Right cardiac atrium (tissue), 5 donors: ENCODE results near the gene WDR11. TPM values are rescaled to one million over a fixed set of nuclear protein-coding genes. Genes with fewer than 3 reads are reported as not detected.

Source experiments
- ATAC-seq, 2 donors: fragments of 200-7000 bp; cut with Tn5 transposase; one replicate each; pipeline versions ENCODE4 v1.8.0 to v1.9.1; 2020; ENCODE audit warnings: moderate library complexity in 2 of 2, mild to moderate bottlenecking in 1 of 2
- DNase-seq, 3 donors: peaks; one replicate each; pipeline ENCODE4 v3.0.0-alpha.2; 2020
- H3K27ac ChIP-seq: one replicate; pipeline ENCODE4 v1.5.1; 2013; ENCODE audit warnings: mild to moderate bottlenecking, low read length, control low read depth, moderate library complexity
- H3K27me3 ChIP-seq: one replicate; pipeline ENCODE4 v1.6.1; 2013; ENCODE audit not compliant: control insufficient read depth, insufficient read depth
- H3K4me1 ChIP-seq: one replicate; pipeline ENCODE4 v1.6.1; 2013; ENCODE audit warnings: low read length; ENCODE audit not compliant: control insufficient read depth, insufficient read depth
- H3K4me3 ChIP-seq: one replicate; pipeline ENCODE4 v1.5.1; 2013; ENCODE audit warnings: low read length, control low read depth
- H3K9me3 ChIP-seq: one replicate; pipeline ENCODE4 v1.6.1; 2013; ENCODE audit warnings: low read length; ENCODE audit not compliant: control insufficient read depth
- WGBS: extraction: QIAGEN DNeasy Blood & Tissue Kit; methylation state at CpG from one replicate; pipeline ENCODE4 v1.1.7; 2013; 5-methylcytosine and 5-hydroxymethylcytosine counted together
- intact Hi-C, 4 donors: fragments of 100-400 bp; cut with DNase I; formaldehyde crosslinking; loops; one replicate each; pipeline versions ENCODE4 v1.11.0 to v1.14.0; 2022 to 2023
- polyA plus RNA-seq: library from polyadenylated mRNA; stranded (reverse); fragments of 200-250 nt; gene quantifications from one replicate; pipeline ENCODE4 v1.2.3, GENCODE V29; 2013
- total RNA-seq, 4 donors: library from RNA; stranded (reverse); fragmentation: NEBNext Ultra II Directional; extraction: Animal tissue kit (Norgen Biotek cat#: 25700); gene quantifications; one replicate each; pipeline ENCODE4 v1.2.1, GENCODE V29; 2021
- donor health status: healthy with polysubstance abuse.
- donor health status: DM: no; HTN: yes; CAD: no.
- donor health status: DM: no; HTN: no; CAD: no.
- donor health status: DM: no; HTN: yes; CAD: no; lungs with severe emphysema.
- donor health status: DM: yes; HTN: yes; CAD: no.

Gene WDR11
- total and polyA plus RNA-seq, 5 donors = 10.2 to 21.9 (median 16.7) TPM

DNA sequence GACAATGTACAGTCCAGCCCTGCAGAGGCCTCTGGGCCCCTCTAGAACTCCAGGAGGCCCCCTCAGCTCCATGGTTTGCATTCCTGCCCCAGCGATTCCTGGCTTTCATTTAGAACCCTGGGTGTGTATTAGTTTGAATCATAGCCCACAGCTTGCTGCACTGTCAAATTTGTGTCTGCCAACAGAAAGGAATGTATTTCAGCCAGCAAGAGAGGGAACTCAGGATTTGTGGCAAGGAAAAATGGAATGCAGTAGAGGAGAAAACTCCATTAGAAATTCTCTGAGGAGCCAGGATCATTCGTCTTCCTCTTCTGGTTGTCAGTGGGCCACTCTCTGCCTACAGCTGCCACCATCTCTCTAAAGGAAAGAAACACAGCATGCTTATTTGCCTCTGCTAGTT is 27.9 kb upstream of the WDR11 start:
- intact Hi-C loops = no loop called here
- Histone ChIP-seq H3K4me3 (no peak overlapping the region), H3K9me3 (no peaks in the 10 kb centered on the region), H3K4me1 (no peaks in the 10 kb centered on the region), H3K27me3 (no peaks in the 10 kb centered on the region), H3K27ac (no peak overlapping the region)
- ATAC-seq = no peak
- no peak for DNase-seq
- 51% methylated on average over 2 of the region's 2 CpGs for WGBS

GRCh38 chr10:120824881-120825309 is 26.3 kb upstream of the WDR11 start:
- no peak for ATAC-seq
- WGBS = 44% methylated on average over 9 of the region's 9 CpGs
- Histone ChIP-seq H3K4me1 (no peaks in the 10 kb centered on the region), H3K9me3 (no peaks in the 10 kb centered on the region), H3K4me3 (no peak overlapping the region), H3K27ac (no peak overlapping the region), H3K27me3 (no peaks in the 10 kb centered on the region)
- no peak for DNase-seq
- intact Hi-C loops = no loop called here

DNA sequence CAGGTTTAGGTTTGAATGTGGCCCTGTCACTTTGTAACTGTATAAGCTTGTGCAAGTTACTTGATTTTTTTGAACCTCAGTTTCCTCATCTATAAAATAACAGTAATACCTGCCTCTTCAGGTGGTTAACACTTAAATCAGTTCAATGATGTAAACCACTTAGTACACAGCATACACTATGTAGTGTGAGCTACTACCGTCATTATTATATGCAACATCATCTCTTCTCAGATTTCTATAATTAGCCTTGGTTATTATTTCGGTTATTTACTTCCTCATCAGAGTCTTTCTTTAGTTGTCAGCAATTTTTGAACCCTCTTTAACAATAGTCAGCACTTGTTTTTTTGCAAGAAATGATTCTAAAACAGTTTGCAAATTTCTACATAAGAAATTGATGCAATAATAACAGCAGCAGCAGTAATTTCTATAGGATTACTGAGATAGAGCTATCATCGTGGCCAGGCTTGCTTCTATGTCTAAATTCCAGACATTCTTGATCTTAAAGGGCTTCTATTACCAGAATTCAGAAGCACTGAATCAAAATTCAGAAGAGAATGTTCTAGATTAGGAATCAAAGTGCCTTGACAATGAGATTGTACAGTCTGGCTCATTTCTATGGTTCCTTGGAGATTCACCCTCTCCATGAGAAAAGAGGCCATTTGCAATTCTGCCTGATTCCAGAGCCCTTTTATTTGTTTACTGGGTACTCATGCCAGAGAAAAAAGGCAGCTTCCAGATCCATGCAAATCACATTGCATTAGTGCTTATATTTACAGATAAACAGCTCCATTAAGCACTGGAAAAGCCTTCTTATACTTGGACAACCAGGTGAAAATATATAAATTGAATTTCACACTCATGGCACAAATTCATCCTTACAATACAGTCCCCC is 25.0 kb upstream of the WDR11 start:
- Histone ChIP-seq H3K9me3 (no peaks in the 10 kb centered on the region), H3K4me1 (no peaks in the 10 kb centered on the region), H3K27me3 (no peaks in the 10 kb centered on the region), H3K27ac (no peak overlapping the region), H3K4me3 (no peak overlapping the region)
- no peak for ATAC-seq
- no peak for DNase-seq
- 39% methylated on average over 3 of the region's 3 CpGs for WGBS
- intact Hi-C loops = no loop called here

GRCh38 chr10:120827251-120827875 is 23.8 kb upstream of the WDR11 start:
- Histone ChIP-seq H3K27ac (no peak overlapping the region), H3K4me1 (no peaks in the 10 kb centered on the region), H3K9me3 (no peaks in the 10 kb centered on the region), H3K27me3 (no peaks in the 10 kb centered on the region), H3K4me3 (no peak overlapping the region)
- intact Hi-C loops = no loop called here
- WGBS = 67% methylated on average over 5 of the region's 5 CpGs
- ATAC-seq = no peak
- no peak for DNase-seq

DNA sequence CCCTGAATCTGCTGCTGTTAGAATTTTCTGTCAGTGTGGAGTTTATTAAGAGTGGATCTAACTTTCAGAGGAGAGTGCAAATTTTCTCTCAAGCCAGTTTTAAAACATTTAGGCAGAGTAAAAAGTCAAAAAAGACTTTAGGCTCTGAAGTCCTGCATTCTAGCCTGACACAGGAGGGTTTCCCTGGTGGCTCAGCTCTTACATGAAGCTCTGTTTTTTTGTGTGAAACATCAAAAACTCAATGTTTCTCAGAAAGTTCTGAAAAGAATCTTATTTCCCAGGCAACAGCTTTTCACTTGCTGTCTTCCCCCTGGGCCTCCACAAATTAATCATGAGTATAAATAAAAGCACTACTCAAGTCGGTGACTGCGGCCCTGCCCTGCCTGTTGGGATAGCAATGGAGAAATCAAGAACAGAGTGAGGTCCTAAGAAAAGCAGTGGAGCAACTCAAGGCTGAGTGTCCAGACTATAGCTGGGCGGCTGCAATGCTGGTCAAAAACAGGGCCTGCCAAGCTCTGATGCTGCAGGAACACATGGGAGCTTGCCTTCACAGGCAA is 22.3 kb upstream of the WDR11 start:
- no peak overlapping the region for H3K4me3 ChIP-seq
- no peak for DNase-seq
- ATAC-seq = no peak
- no peaks in the 10 kb centered on the region for H3K4me1 ChIP-seq
- no peak overlapping the region for H3K27ac ChIP-seq
- no peaks in the 10 kb centered on the region for H3K27me3 ChIP-seq
- WGBS = 81% methylated on average over 3 of the region's 3 CpGs
- no peaks in the 10 kb centered on the region for H3K9me3 ChIP-seq
- intact Hi-C loops = no loop called here

DNA sequence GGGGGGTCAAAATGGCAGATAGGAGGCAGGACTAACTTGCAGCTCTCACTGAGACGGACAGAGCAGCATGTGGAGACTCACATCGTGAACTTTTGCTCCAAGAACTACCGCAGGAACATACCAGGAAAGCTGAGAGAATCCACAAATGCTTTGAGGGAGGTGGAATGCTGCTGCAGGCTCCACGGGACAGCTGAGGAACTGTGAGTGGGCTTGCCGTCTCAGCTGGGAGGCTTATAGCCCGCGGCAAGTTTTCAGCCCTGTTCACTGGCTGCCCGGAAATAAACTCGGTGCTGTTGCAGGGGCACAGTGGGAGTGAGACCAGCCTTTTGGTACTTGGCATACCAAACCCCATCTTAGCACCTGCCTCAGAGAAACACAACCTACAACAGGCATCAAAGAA is 19.1 kb upstream of the WDR11 start:
- DNase-seq = no peak
- intact Hi-C loops = no loop called here
- Histone ChIP-seq H3K9me3 (no peaks in the 10 kb centered on the region), H3K4me3 (no peak overlapping the region), H3K27me3 (no peaks in the 10 kb centered on the region), H3K27ac (no peak overlapping the region), H3K4me1 (no peaks in the 10 kb centered on the region)
- 79% methylated on average over 9 of the region's 9 CpGs for WGBS
- ATAC-seq = no peak

GRCh38 chr10:120833222-120833928 is 17.8 kb upstream of the WDR11 start:
- 71% methylated on average over 6 of the region's 6 CpGs for WGBS

GRCh38 chr10:120835603-120836002 is 15.6 kb upstream of the WDR11 start:
- no peak for ATAC-seq
- DNase-seq = no peak
- no peaks in the 10 kb centered on the region for H3K27me3 ChIP-seq
- intact Hi-C loops = no loop called here
- WGBS = 48% methylated on average over 2 of the region's 2 CpGs
- H3K4me1 ChIP-seq = no peaks in the 10 kb centered on the region
- no peak overlapping the region for H3K27ac ChIP-seq
- no peak overlapping the region for H3K4me3 ChIP-seq
- no peaks in the 10 kb centered on the region for H3K9me3 ChIP-seq

More at GRCh38 chr10:120833222-120833928, 17.8 kb upstream of the WDR11 start:
- no peaks in the 10 kb centered on the region for H3K4me1 ChIP-seq
- H3K9me3 ChIP-seq = no peaks in the 10 kb centered on the region
- H3K4me3 ChIP-seq = no peak overlapping the region
- no peaks in the 10 kb centered on the region for H3K27me3 ChIP-seq
- DNase-seq = no peak
- ATAC-seq = no peak
- intact Hi-C loops = no loop called here
- no peak overlapping the region for H3K27ac ChIP-seq

GRCh38 chr10:120838941-120839340 is 12.2 kb upstream of the WDR11 start:
- WGBS = 86% methylated on average over 3 of the region's 3 CpGs
- no peak overlapping the region for H3K4me3 ChIP-seq
- ATAC-seq (no peak), DNase-seq (no peak)
- no peaks in the 10 kb centered on the region for H3K4me1 ChIP-seq
- H3K27me3 ChIP-seq = no peaks in the 10 kb centered on the region
- intact Hi-C loops = no loop called here
- H3K9me3 ChIP-seq = no peaks in the 10 kb centered on the region
- no peak overlapping the region for H3K27ac ChIP-seq

DNA sequence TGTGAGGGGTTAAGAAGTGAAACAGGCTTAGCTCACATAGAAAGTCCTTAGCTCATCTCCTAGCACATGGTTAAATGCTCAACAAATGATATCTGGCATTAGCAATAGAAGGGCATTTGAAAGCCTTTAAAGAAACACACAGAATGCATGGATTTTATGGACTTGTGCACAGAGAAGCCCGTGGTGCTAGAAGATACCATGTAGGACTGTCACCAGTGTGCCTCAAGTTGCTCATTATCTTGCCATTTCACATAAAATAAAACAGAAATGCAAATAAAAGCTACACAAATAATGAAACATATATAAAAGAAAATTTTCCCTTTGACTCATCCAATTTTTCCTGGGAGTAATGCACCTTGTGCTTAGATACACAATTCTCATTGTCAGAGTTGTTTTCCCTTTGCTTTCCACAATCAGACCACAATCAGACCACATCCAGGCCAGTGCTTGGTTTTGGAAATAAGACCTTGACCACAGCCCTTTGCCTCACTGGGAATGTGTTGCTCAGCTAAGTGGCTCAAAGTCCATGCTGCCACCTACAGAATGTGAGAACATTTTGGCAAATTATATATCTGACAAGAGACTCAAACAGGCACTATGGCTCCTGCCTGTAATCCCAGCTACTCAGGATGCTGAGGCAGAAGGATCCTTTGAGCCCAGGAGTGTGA is 9.5 kb upstream of the WDR11 start:
- WGBS = 69% methylated on average over 1 of the region's 1 CpG
- H3K4me3 ChIP-seq = no peak overlapping the region
- ATAC-seq = no peak

More for the DNA sequence above, 9.5 kb upstream of the WDR11 start:
- intact Hi-C loops = no loop called here
- DNase-seq = no peak
- Histone ChIP-seq H3K4me1 (no peaks in the 10 kb centered on the region), H3K27ac (no peak overlapping the region), H3K9me3 (no peaks in the 10 kb centered on the region), H3K27me3 (no peaks in the 10 kb centered on the region)
